ENCODE data around the gene MNX1.

The MNX1 gene

DNA sequence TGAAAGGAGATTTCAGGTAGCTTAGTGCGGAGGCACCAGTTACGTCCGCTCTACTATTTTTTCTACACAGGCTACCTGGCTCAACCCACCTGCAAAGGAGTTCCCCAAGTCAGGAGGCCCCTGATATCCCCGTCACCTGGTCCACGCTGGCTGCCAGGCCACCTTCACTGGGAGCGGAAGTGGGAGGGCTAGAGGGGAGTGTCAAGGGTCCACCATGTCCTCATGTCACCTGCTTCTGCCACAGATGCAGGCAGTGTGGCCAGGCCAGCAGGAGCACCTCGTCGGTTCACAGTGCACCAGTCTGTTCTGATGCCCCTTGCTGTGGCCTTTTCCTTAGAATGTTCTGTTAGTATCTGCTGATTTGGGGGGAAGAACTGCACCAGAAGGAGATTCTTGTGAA lies 44.1 kb downstream of the MNX1 start:
- no peak overlapping the region for H3K4me3 ChIP-seq (replicated peaks; ENCODE audit: insufficient read depth, low read length)
- DNase-seq (ENCODE audit: low read depth in 1 of 2, low spot score in 1 of 2), result no peak
- TF ChIP-seq, protein P1, sequence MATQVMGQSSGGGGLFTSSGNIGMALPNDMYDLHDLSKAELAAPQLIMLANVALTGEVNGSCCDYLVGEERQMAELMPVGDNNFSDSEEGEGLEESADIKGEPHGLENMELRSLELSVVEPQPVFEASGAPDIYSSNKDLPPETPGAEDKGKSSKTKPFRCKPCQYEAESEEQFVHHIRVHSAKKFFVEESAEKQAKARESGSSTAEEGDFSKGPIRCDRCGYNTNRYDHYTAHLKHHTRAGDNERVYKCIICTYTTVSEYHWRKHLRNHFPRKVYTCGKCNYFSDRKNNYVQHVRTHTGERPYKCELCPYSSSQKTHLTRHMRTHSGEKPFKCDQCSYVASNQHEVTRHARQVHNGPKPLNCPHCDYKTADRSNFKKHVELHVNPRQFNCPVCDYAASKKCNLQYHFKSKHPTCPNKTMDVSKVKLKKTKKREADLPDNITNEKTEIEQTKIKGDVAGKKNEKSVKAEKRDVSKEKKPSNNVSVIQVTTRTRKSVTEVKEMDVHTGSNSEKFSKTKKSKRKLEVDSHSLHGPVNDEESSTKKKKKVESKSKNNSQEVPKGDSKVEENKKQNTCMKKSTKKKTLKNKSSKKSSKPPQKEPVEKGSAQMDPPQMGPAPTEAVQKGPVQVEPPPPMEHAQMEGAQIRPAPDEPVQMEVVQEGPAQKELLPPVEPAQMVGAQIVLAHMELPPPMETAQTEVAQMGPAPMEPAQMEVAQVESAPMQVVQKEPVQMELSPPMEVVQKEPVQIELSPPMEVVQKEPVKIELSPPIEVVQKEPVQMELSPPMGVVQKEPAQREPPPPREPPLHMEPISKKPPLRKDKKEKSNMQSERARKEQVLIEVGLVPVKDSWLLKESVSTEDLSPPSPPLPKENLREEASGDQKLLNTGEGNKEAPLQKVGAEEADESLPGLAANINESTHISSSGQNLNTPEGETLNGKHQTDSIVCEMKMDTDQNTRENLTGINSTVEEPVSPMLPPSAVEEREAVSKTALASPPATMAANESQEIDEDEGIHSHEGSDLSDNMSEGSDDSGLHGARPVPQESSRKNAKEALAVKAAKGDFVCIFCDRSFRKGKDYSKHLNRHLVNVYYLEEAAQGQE (IDR thresholded peaks at IDR 0.05; ENCODE audit: insufficient replicate concordance, low read depth), result no peak
- TF ChIP-seq POLR2AphosphoS5 (IDR thresholded peaks at IDR 0.05; ENCODE audit: low read depth) (no peak), GABPA (IDR thresholded peaks at IDR 0.05; ENCODE audit: low read depth) (no peak), SPI1 (IDR thresholded peaks at IDR 0.05; ENCODE audit: borderline replicate concordance, low read depth) (no peak)
- TF ChIP-seq, protein P2, sequence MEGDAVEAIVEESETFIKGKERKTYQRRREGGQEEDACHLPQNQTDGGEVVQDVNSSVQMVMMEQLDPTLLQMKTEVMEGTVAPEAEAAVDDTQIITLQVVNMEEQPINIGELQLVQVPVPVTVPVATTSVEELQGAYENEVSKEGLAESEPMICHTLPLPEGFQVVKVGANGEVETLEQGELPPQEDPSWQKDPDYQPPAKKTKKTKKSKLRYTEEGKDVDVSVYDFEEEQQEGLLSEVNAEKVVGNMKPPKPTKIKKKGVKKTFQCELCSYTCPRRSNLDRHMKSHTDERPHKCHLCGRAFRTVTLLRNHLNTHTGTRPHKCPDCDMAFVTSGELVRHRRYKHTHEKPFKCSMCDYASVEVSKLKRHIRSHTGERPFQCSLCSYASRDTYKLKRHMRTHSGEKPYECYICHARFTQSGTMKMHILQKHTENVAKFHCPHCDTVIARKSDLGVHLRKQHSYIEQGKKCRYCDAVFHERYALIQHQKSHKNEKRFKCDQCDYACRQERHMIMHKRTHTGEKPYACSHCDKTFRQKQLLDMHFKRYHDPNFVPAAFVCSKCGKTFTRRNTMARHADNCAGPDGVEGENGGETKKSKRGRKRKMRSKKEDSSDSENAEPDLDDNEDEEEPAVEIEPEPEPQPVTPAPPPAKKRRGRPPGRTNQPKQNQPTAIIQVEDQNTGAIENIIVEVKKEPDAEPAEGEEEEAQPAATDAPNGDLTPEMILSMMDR (IDR thresholded peaks at IDR 0.05; ENCODE audit: insufficient read depth, low read length), result no peak
- H3K27me3 ChIP-seq (ENCODE audit: insufficient read depth, poor library complexity, severe bottlenecking), result no peaks in the 10 kb centered on the region
- no peak overlapping the region for H3K27ac ChIP-seq (replicated peaks)

DNA sequence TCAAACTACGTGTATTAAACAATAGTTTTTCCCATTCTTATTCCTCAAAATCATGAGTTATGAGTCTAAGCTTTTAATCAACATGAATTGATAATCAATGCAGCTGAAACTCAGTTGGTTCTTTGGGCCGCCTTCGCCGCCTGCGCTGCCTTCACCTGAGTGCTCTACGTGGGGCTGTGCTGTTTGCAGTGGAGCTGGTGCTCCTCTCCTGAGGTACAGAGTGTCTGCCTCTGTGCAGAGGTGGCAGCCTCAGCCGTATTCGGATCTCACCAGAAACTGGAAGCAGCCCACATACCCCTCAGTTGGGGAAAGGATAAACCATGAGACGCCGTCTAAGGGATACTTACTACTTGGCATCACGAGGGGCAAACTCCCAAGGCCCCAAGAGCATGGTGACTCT lies 45.5 kb downstream of the MNX1 start:
- Histone ChIP-seq H3K27me3 (ENCODE audit: insufficient read depth, poor library complexity, severe bottlenecking) (no peaks in the 10 kb centered on the region), H3K4me3 (replicated peaks; ENCODE audit: insufficient read depth, low read length) (no peak overlapping the region), H3K27ac (replicated peaks) (no peak overlapping the region)
- DNase-seq (ENCODE audit: low read depth in 1 of 2, low spot score in 1 of 2), result no peak
- TF ChIP-seq SPI1 (IDR thresholded peaks at IDR 0.05; ENCODE audit: borderline replicate concordance, low read depth) (no peak), GABPA (IDR thresholded peaks at IDR 0.05; ENCODE audit: low read depth) (no peak), POLR2AphosphoS5 (IDR thresholded peaks at IDR 0.05; ENCODE audit: low read depth) (no peak)
- TF ChIP-seq, protein P1 (IDR thresholded peaks at IDR 0.05; ENCODE audit: insufficient replicate concordance, low read depth), result no peak
- TF ChIP-seq, protein P2 (IDR thresholded peaks at IDR 0.05; ENCODE audit: insufficient read depth, low read length), result no peak

DNA sequence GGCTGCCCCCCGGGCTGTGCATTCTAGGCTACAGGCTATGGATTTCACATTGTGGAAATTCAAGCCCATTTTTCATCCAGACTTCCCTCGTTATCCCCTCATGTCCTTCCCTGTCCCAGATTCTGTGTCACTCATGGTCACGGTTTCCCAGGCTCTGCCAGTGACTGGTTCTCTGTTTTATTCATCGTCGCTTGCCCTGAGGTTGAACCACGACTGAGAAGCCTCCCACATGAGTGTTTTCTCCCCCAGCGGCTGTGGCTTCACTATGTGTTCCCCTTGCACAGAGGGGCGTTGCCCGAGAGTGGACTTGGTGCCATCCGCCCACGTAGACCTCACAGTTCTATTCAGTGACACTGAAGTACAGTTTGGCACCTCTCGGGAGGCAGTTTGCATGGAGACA lies 47.0 kb downstream of the MNX1 start:
- no peak overlapping the region for H3K4me3 ChIP-seq (replicated peaks; ENCODE audit: insufficient read depth, low read length)
- H3K27me3 ChIP-seq (ENCODE audit: insufficient read depth, poor library complexity, severe bottlenecking), result no peaks in the 10 kb centered on the region
- no peak for DNase-seq (ENCODE audit: low read depth in 1 of 2, low spot score in 1 of 2)
- TF ChIP-seq, protein P1 (IDR thresholded peaks at IDR 0.05; ENCODE audit: insufficient replicate concordance, low read depth), result no peak
- TF ChIP-seq POLR2AphosphoS5 (IDR thresholded peaks at IDR 0.05; ENCODE audit: low read depth) (no peak), SPI1 (IDR thresholded peaks at IDR 0.05; ENCODE audit: borderline replicate concordance, low read depth) (no peak), GABPA (IDR thresholded peaks at IDR 0.05; ENCODE audit: low read depth) (no peak)
- TF ChIP-seq, protein P2 (IDR thresholded peaks at IDR 0.05; ENCODE audit: insufficient read depth, low read length), result no peak
- H3K27ac ChIP-seq (replicated peaks), result no peak overlapping the region
